ENCODE data around the gene RING1. TPM values are rescaled to one million over a fixed set of nuclear protein-coding genes. Genes with fewer than 3 reads are reported as not detected.

Gene RING1
- total RNA-seq, 3 donors from 2014 or later: 11.8 to 20.6 (median 19.5) TPM

GRCh38 chr6:33166811-33167210 is 41.5 kb upstream of the RING1 start:
- intact Hi-C loops (cut with DNase I; ENCODE audit: low total_unique reads): no loop called here

DNA sequence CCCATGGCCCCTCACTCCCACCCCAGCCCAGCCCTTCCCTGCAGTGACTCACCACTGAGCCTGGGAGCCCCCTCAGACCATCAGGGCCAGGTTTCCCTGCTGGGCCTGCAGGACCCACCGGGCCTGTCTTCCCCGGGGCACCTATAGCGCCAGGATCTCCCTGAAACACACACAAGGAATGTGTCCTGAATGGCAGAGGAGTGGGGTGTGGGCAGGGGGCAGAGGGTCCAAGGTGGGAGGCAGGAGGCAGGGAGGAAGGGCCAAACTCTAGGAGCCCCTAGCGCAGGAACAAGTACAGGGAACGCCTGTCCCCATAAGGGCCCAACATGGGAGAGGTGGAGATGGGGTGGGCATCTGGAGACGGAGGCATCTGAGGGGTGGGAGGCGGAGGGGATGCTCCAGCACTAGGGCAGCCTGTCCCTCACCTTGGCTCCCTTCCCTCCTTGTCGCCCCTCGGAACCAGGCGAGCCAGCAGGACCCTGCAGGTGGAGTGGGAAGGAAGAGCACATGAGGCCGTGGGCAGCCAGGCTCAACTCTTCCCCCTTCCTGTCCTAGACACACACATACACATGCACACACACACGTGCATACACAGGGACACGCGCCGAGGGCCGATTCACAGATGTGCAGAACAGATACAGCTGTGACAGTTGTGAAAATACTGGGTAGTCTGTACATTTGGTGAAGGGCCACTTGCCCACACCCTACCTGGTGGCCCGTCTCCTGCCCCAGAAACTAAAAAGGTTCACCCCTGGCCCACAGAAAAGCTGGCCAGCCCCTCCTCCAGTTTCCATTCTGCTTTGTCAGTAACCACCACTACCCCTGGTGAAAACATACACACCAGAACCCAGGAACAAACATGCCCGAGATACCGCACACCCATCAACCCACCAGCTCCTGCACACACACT is 40.7 kb upstream of the RING1 start:
- Histone ChIP-seq H3K27me3 (no peaks in the 10 kb centered on the region), H3K4me1 (no peaks in the 10 kb centered on the region), H3K4me3 (no peak overlapping the region), H3K36me3 (no peaks in the 10 kb centered on the region), H3K9me3 (no peaks in the 10 kb centered on the region), H3K27ac (no peak overlapping the region)
- no peak for TF ChIP-seq POLR2AphosphoS5 (IDR thresholded peaks at IDR 0.05)
- TF ChIP-seq POLR2A (IDR thresholded peaks at IDR 0.05): no peak
- TF ChIP-seq CTCF (IDR thresholded peaks at IDR 0.05): no peak
- intact Hi-C loops (cut with DNase I; ENCODE audit: low total_unique reads): no loop called here
- DNase-seq (ENCODE audit: low spot score in 2 of 2): no peak

More at GRCh38 chr6:33166811-33167210, 41.5 kb upstream of the RING1 start:
- no peak for DNase-seq (ENCODE audit: low spot score in 2 of 2)
- peaks cover 0 to 4% of the 10 kb centered on the region in 2 donors for H3K4me1 ChIP-seq
- no peaks in the 10 kb centered on the region for H3K27me3 ChIP-seq
- H3K9me3 ChIP-seq: no peaks in the 10 kb centered on the region
- H3K27ac ChIP-seq: no peak overlapping the region
- H3K4me3 ChIP-seq: no peak overlapping the region
- no peak for TF ChIP-seq POLR2A (IDR thresholded peaks at IDR 0.05)
- H3K36me3 ChIP-seq: no peaks in the 10 kb centered on the region

- TF ChIP-seq POLR2AphosphoS5 (IDR thresholded peaks at IDR 0.05): no peak
- TF ChIP-seq POLR2A (IDR thresholded peaks at IDR 0.05): no peak
- no peak for TF ChIP-seq CTCF (IDR thresholded peaks at IDR 0.05)
- intact Hi-C loops (cut with DNase I; ENCODE audit: low total_unique reads): no loop called here
Observed at GRCh38 chr6:33168284-33168601, 40.1 kb upstream of the RING1 start.

DNA sequence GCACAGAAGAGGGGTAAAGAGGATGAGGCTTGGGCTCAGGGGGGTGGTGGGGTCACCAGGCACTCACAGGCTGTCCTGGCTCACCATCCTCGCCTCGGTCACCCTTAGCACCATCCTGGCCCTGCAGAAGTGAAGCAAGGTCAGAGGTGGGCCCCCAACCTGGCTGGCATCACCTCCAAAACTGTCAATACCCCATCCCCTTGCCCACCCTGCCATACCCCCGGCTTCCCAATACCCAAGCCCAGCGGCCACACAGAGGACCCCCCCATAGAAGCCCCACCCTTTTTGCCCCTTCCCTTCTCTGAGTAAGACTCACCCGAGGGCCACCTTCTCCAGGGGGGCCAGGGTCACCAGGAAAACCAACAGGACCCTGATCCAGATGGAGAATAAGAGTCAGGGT is 39.7 kb upstream of the RING1 start:
- H3K27ac ChIP-seq: no peak overlapping the region
- intact Hi-C loops (cut with DNase I; ENCODE audit: low total_unique reads): no loop called here
- no peaks in the 10 kb centered on the region for H3K4me1 ChIP-seq
- no peak overlapping the region for H3K4me3 ChIP-seq
- no peaks in the 10 kb centered on the region for H3K9me3 ChIP-seq
- DNase-seq (ENCODE audit: low spot score in 2 of 2): no peak
- H3K27me3 ChIP-seq: no peaks in the 10 kb centered on the region
- H3K36me3 ChIP-seq: no peaks in the 10 kb centered on the region
- no peak for TF ChIP-seq POLR2AphosphoS5 (IDR thresholded peaks at IDR 0.05)
- TF ChIP-seq CTCF (IDR thresholded peaks at IDR 0.05): no peak
- TF ChIP-seq POLR2A (IDR thresholded peaks at IDR 0.05): no peak

More at GRCh38 chr6:33168284-33168601, 40.1 kb upstream of the RING1 start:
- no peak for DNase-seq (ENCODE audit: low spot score in 2 of 2)
- no peaks in the 10 kb centered on the region for H3K9me3 ChIP-seq
- H3K27ac ChIP-seq: no peak overlapping the region
- H3K27me3 ChIP-seq: no peaks in the 10 kb centered on the region
- no peaks in the 10 kb centered on the region for H3K4me1 ChIP-seq
- no peaks in the 10 kb centered on the region for H3K36me3 ChIP-seq
- H3K4me3 ChIP-seq: no peak overlapping the region

GRCh38 chr6:33169291-33170175 is 38.8 kb upstream of the RING1 start:
- no peaks in the 10 kb centered on the region for H3K9me3 ChIP-seq
- no peak overlapping the region for H3K4me3 ChIP-seq
- TF ChIP-seq POLR2AphosphoS5 (IDR thresholded peaks at IDR 0.05) (no peak), CTCF (IDR thresholded peaks at IDR 0.05) (no peak), POLR2A (IDR thresholded peaks at IDR 0.05) (no peak)
- H3K4me1 ChIP-seq: no peaks in the 10 kb centered on the region
- H3K27ac ChIP-seq: no peak overlapping the region
- H3K27me3 ChIP-seq: no peaks in the 10 kb centered on the region
- no peaks in the 10 kb centered on the region for H3K36me3 ChIP-seq
- intact Hi-C loops (cut with DNase I; ENCODE audit: low total_unique reads): no loop called here
- peak in 1 of 2 donors; percentile 47 for DNase-seq (ENCODE audit: low spot score in 2 of 2)

Measured in breast epithelium (tissue), 4 donors.